ENCODE results near the gene ASCC3. TPM values are rescaled to one million over a fixed set of nuclear protein-coding genes. Genes with fewer than 3 reads are reported as not detected.

Gene ASCC3
- total RNA-seq, 4 donors from 2014 or later: 15.7 to 39.9 (median 29.3) TPM

- intact Hi-C loops (cut with DNase I; ENCODE audit: low total_unique reads) (no loop called here), in situ Hi-C loops (cut with MboI; ENCODE audit: low pct_ligation_motif_present in 1 of 4, low pct_unique_long_range_greater_than_20kb in 1 of 4, low sequenced_read_pairs in 3 of 4) (no loop called here)
- TF ChIP-seq POLR2A (IDR thresholded peaks at IDR 0.05): no peak
- TF ChIP-seq CTCF (IDR thresholded peaks at IDR 0.05): no peak
- no peak for TF ChIP-seq EP300 (IDR thresholded peaks at IDR 0.05; ENCODE audit: low read depth)
- no peak for TF ChIP-seq POLR2AphosphoS5 (IDR thresholded peaks at IDR 0.05)
- peak overlapping the region in 1 of 4 donors; percentile 25 for H3K27ac ChIP-seq
- H3K9me3 ChIP-seq: no peaks in the 10 kb centered on the region
- peaks cover 0 to 8% (median 3%) of the 10 kb centered on the region in 4 donors for H3K4me1 ChIP-seq
- H3K4me3 ChIP-seq: no peak overlapping the region
- DNase-seq: no peak
- 75 to 81% methylated on average over 2 of the region's 2 CpGs for WGBS, 2 donors (ENCODE audit: low coverage in 1 of 2)
- H3K27me3 ChIP-seq: no peaks in the 10 kb centered on the region
- no peaks in the 10 kb centered on the region for H3K36me3 ChIP-seq
Measured at GRCh38 chr6:100920028-100920605, 39.0 kb upstream of the ASCC3 start.

GRCh38 chr6:100918152-100918551 is 37.0 kb upstream of the ASCC3 start:
- no peak overlapping the region for H3K27ac ChIP-seq
- no peaks in the 10 kb centered on the region for H3K36me3 ChIP-seq
- H3K9me3 ChIP-seq: no peaks in the 10 kb centered on the region
- no peak for DNase-seq
- H3K4me3 ChIP-seq: no peak overlapping the region
- intact Hi-C loops (cut with DNase I; ENCODE audit: low total_unique reads) (no loop called here), in situ Hi-C loops (cut with MboI; ENCODE audit: low pct_ligation_motif_present in 1 of 4, low pct_unique_long_range_greater_than_20kb in 1 of 4, low sequenced_read_pairs in 3 of 4) (no loop called here)
- TF ChIP-seq POLR2A (IDR thresholded peaks at IDR 0.05) (no peak), CTCF (IDR thresholded peaks at IDR 0.05) (no peak), EP300 (IDR thresholded peaks at IDR 0.05; ENCODE audit: low read depth) (no peak), POLR2AphosphoS5 (IDR thresholded peaks at IDR 0.05) (no peak)
- peaks cover 0 to 8% (median 3%) of the 10 kb centered on the region in 4 donors for H3K4me1 ChIP-seq
- no peaks in the 10 kb centered on the region for H3K27me3 ChIP-seq

GRCh38 chr6:100915876-100916275 is 34.7 kb upstream of the ASCC3 start:
- Histone ChIP-seq H3K36me3 (no peaks in the 10 kb centered on the region), H3K4me3 (no peak overlapping the region), H3K27ac (no peak overlapping the region), H3K9me3 (no peaks in the 10 kb centered on the region), H3K27me3 (no peaks in the 10 kb centered on the region), H3K4me1 (peaks cover 0 to 8% (median 3%) of the 10 kb centered on the region in 4 donors)
- 70 to 71% methylated on average over 1 to 3 of the region's 3 CpGs for WGBS, 2 donors (ENCODE audit: low coverage in 1 of 2)
- intact Hi-C loops (cut with DNase I; ENCODE audit: low total_unique reads): no loop called here
- in situ Hi-C loops (cut with MboI; ENCODE audit: low pct_ligation_motif_present in 1 of 4, low pct_unique_long_range_greater_than_20kb in 1 of 4, low sequenced_read_pairs in 3 of 4): no loop called here
- no peak for DNase-seq
- TF ChIP-seq CTCF (IDR thresholded peaks at IDR 0.05) (no peak), POLR2AphosphoS5 (IDR thresholded peaks at IDR 0.05) (no peak), POLR2A (IDR thresholded peaks at IDR 0.05) (no peak), EP300 (IDR thresholded peaks at IDR 0.05; ENCODE audit: low read depth) (no peak)

GRCh38 chr6:100913400-100914276 is 32.5 kb upstream of the ASCC3 start:
- in situ Hi-C loops (cut with MboI; ENCODE audit: low pct_ligation_motif_present in 1 of 4, low pct_unique_long_range_greater_than_20kb in 1 of 4, low sequenced_read_pairs in 3 of 4) (no loop called here), intact Hi-C loops (cut with DNase I; ENCODE audit: low total_unique reads) (no loop called here)
- H3K36me3 ChIP-seq: no peaks in the 10 kb centered on the region
- H3K27ac ChIP-seq: no peak overlapping the region
- H3K4me1 ChIP-seq: no peaks in the 10 kb centered on the region
- WGBS, 2 donors (ENCODE audit: low coverage in 1 of 2): 82 to 89% methylated on average over 7 to 24 of the region's 24 CpGs
- H3K4me3 ChIP-seq: no peak overlapping the region
- TF ChIP-seq POLR2AphosphoS5 (IDR thresholded peaks at IDR 0.05) (no peak), CTCF (IDR thresholded peaks at IDR 0.05) (no peak), POLR2A (IDR thresholded peaks at IDR 0.05) (no peak), EP300 (IDR thresholded peaks at IDR 0.05; ENCODE audit: low read depth) (no peak)
- H3K27me3 ChIP-seq: no peaks in the 10 kb centered on the region
- H3K9me3 ChIP-seq: no peaks in the 10 kb centered on the region
- DNase-seq: no peak

Data from transverse colon (tissue), 4 donors.